ENCODE measurements around the gene HNRNPA1. TPM values are rescaled to one million over a fixed set of nuclear protein-coding genes. Genes with fewer than 3 reads are reported as not detected.
"Not testable (repeated sequence)": the region's sequence is repeated elsewhere in the genome, so short reads cannot be mapped to it uniquely, and the experiment has no call there.

HNRNPA1 gene
- total RNA-seq, 1 experiment from 2014 or later: 2,589 TPM

GRCh38 chr12:54281261-54281638 lies 724 bp downstream of the HNRNPA1 start:
- H3K27ac Mint-ChIP-seq; H3K9me3 Mint-ChIP-seq; DNase-seq (ENCODE audit: low spot score); H3K36me3 Mint-ChIP-seq; H3K27me3 Mint-ChIP-seq (ENCODE audit: low read depth); H3K4me3 Mint-ChIP-seq; ATAC-seq: not testable (repeated sequence)
- ChIA-PET POLR2A (interaction anchor here (2.5 to 3.8 kb wide), 3 partner anchors 21 to 77 kb away, joined by 21 to 105 read pairs (median 40); partner anchors contain the start of gene COPZ1), CTCF (interaction anchor here (2.3 to 2.6 kb wide), 2 partner anchors 11 to 66 kb away, joined by 5 to 14 read pairs; no protein-coding TSS in a partner anchor)
- H3K4me1 Mint-ChIP-seq: peaks cover 58% of the 10 kb centered on the region
- TF ChIP-seq, protein P1, sequence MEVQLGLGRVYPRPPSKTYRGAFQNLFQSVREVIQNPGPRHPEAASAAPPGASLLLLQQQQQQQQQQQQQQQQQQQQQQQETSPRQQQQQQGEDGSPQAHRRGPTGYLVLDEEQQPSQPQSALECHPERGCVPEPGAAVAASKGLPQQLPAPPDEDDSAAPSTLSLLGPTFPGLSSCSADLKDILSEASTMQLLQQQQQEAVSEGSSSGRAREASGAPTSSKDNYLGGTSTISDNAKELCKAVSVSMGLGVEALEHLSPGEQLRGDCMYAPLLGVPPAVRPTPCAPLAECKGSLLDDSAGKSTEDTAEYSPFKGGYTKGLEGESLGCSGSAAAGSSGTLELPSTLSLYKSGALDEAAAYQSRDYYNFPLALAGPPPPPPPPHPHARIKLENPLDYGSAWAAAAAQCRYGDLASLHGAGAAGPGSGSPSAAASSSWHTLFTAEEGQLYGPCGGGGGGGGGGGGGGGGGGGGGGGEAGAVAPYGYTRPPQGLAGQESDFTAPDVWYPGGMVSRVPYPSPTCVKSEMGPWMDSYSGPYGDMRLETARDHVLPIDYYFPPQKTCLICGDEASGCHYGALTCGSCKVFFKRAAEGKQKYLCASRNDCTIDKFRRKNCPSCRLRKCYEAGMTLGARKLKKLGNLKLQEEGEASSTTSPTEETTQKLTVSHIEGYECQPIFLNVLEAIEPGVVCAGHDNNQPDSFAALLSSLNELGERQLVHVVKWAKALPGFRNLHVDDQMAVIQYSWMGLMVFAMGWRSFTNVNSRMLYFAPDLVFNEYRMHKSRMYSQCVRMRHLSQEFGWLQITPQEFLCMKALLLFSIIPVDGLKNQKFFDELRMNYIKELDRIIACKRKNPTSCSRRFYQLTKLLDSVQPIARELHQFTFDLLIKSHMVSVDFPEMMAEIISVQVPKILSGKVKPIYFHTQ (CRISPR knock-in tag; IDR thresholded peaks at IDR 0.05): 0 out of 2 replicates have a peak, but pooled peaks have one; percentile 85
- peak; percentile 22; the same call in 1 of the 2 replicates for TF ChIP-seq EMX1 (CRISPR knock-in tag; IDR thresholded peaks at IDR 0.05)
- TF ChIP-seq NFATC4 (CRISPR knock-in tag; IDR thresholded peaks at IDR 0.05): 0 out of 2 replicates have a peak, but pooled peaks have one; percentile 10
- TF ChIP-seq ZNF671 (CRISPR knock-in tag; IDR thresholded peaks at IDR 0.05): peak; percentile 2; the same call in 1 of the 2 replicates
- 0 out of 2 replicates have a peak, but pooled peaks have one; percentile 14 for TF ChIP-seq FOXP4 (CRISPR knock-in tag; IDR thresholded peaks at IDR 0.05)
- TF ChIP-seq USF1 (CRISPR knock-in tag; IDR thresholded peaks at IDR 0.05): 0 out of 2 replicates have a peak, but pooled peaks have one; percentile 4
- TF ChIP-seq ZMAT4 (CRISPR knock-in tag; IDR thresholded peaks at IDR 0.05): peak; percentile 54; the same call in 1 of the 2 replicates

DNA sequence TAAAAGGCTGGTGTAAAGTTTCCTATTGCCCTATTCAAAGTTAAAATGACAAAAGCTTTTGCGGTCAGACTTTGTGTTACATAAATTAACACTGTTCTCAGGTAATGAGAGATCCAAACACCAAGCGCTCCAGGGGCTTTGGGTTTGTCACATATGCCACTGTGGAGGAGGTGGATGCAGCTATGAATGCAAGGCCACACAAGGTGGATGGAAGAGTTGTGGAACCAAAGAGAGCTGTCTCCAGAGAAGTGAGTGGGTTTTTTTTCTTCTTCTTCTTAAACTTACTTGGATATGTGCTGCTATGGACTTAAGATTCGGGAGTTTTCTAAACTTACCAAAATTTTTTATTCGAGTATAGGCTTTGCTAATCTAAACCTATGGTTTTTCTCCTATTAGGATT lies 1.2 kb downstream of the HNRNPA1 start:
- TF ChIP-seq ZNF416 (CRISPR knock-in tag; IDR thresholded peaks at IDR 0.05) (peak; percentile 57), ZNF671 (CRISPR knock-in tag; IDR thresholded peaks at IDR 0.05) (peak; percentile 88), ZNF425 (CRISPR knock-in tag; conservative IDR thresholded peaks at IDR 0.05) (0 out of 2 replicates have a peak, but pooled peaks have one; percentile 36), NFATC4 (CRISPR knock-in tag; IDR thresholded peaks at IDR 0.05) (peak; percentile 72; the same call in 1 of the 2 replicates)
- TF ChIP-seq, protein P2, sequence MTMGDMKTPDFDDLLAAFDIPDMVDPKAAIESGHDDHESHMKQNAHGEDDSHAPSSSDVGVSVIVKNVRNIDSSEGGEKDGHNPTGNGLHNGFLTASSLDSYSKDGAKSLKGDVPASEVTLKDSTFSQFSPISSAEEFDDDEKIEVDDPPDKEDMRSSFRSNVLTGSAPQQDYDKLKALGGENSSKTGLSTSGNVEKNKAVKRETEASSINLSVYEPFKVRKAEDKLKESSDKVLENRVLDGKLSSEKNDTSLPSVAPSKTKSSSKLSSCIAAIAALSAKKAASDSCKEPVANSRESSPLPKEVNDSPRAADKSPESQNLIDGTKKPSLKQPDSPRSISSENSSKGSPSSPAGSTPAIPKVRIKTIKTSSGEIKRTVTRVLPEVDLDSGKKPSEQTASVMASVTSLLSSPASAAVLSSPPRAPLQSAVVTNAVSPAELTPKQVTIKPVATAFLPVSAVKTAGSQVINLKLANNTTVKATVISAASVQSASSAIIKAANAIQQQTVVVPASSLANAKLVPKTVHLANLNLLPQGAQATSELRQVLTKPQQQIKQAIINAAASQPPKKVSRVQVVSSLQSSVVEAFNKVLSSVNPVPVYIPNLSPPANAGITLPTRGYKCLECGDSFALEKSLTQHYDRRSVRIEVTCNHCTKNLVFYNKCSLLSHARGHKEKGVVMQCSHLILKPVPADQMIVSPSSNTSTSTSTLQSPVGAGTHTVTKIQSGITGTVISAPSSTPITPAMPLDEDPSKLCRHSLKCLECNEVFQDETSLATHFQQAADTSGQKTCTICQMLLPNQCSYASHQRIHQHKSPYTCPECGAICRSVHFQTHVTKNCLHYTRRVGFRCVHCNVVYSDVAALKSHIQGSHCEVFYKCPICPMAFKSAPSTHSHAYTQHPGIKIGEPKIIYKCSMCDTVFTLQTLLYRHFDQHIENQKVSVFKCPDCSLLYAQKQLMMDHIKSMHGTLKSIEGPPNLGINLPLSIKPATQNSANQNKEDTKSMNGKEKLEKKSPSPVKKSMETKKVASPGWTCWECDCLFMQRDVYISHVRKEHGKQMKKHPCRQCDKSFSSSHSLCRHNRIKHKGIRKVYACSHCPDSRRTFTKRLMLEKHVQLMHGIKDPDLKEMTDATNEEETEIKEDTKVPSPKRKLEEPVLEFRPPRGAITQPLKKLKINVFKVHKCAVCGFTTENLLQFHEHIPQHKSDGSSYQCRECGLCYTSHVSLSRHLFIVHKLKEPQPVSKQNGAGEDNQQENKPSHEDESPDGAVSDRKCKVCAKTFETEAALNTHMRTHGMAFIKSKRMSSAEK (CRISPR knock-in tag; IDR thresholded peaks at IDR 0.05; ENCODE audit: borderline replicate concordance): 0 out of 2 replicates have a peak, but pooled peaks have one; percentile 15
- TF ChIP-seq, protein P1 (CRISPR knock-in tag; IDR thresholded peaks at IDR 0.05): peak; percentile 91
- not testable (repeated sequence) for H3K9me3 Mint-ChIP-seq; H3K27ac Mint-ChIP-seq; DNase-seq (ENCODE audit: low spot score); H3K36me3 Mint-ChIP-seq; H3K27me3 Mint-ChIP-seq (ENCODE audit: low read depth); ATAC-seq; H3K4me3 Mint-ChIP-seq
- H3K4me1 Mint-ChIP-seq: peaks cover 53% of the 10 kb centered on the region
- POLR2A ChIA-PET: interaction anchor here (0.6 to 3.8 kb wide), 4 partner anchors 21 to 76 kb away, joined by 3 to 105 read pairs (median 30); partner anchors contain the start of gene COPZ1
- CTCF ChIA-PET: interaction anchor here (2.6 kb wide), 1 partner anchor 66 kb away, joined by 14 read pairs; no protein-coding TSS in a partner anchor

Measured in WTC11 (cell line).